MM.1S (cell line): Measurements from ENCODE around the gene HOXD11.

Experiments
- DNase-seq: peaks from one replicate; pipeline ENCODE4 v3.0.0-alpha.2; 2015
- H2AFZ ChIP-seq: fragments of 300-600 bp; sonication (generic); 2 replicates; pipeline ENCODE4 v1.6.0; 2016; ENCODE audit warnings: antibody characterized with exemption, low read length
- H3F3A ChIP-seq: fragments of 300-600 bp; sonication (generic); 2 replicates; pipeline ENCODE4 v1.6.1; 2016; ENCODE audit warnings: mild to moderate bottlenecking, antibody characterized with exemption, low read length, moderate library complexity, mixed read lengths; ENCODE audit not compliant: insufficient read depth
- H3K27ac ChIP-seq: fragments of 300-600 bp; sonication (generic); 2 replicates; pipeline ENCODE4 v1.5.1; 2016; ENCODE audit warnings: mild to moderate bottlenecking, low read length
- H3K27me3 ChIP-seq: fragments of 300-600 bp; sonication (generic); replicated peaks from 2 replicates; pipeline ENCODE4 v1.6.0; 2016; ENCODE audit warnings: low read length; ENCODE audit not compliant: insufficient read depth
- H3K36me3 ChIP-seq: fragments of 300-600 bp; sonication (generic); replicated peaks from 2 replicates; pipeline ENCODE4 v1.6.1; 2016; ENCODE audit warnings: mild to moderate bottlenecking, low read length, mixed read lengths; ENCODE audit not compliant: insufficient read depth
- H3K4me1 ChIP-seq: fragments of 300-600 bp; sonication (generic); 2 replicates; pipeline ENCODE4 v1.6.1; 2016; ENCODE audit warnings: low read length, mixed read lengths
- H3K4me2 ChIP-seq: fragments of 300-600 bp; sonication (generic); 2 replicates; pipeline ENCODE4 v1.6.0; 2016; ENCODE audit warnings: low read depth, low read length
- H3K4me3 ChIP-seq: fragments of 300-600 bp; sonication (generic); 2 replicates; pipeline ENCODE4 v1.5.1; 2016; ENCODE audit warnings: low read length, mixed read lengths
- H3K79me2 ChIP-seq: fragments of 300-600 bp; sonication (generic); 2 replicates; pipeline ENCODE4 v1.6.1; 2016; ENCODE audit warnings: mixed run types, low read length, mixed read lengths
- H3K9ac ChIP-seq: fragments of 300-600 bp; sonication (generic); 2 replicates; pipeline ENCODE4 v1.6.1; 2016; ENCODE audit warnings: low read length, mixed read lengths
- H3K9me2 ChIP-seq: fragments of 300-600 bp; sonication (generic); replicated peaks from 2 replicates; pipeline ENCODE4 v1.6.1; 2016; ENCODE audit warnings: mild to moderate bottlenecking, low read length, mixed read lengths; ENCODE audit not compliant: insufficient read depth
- H3K9me3 ChIP-seq: fragments of 300-600 bp; sonication (generic); replicated peaks from 2 replicates; pipeline ENCODE4 v1.6.1; 2016; ENCODE audit warnings: mild to moderate bottlenecking, low read length, mixed read lengths; ENCODE audit not compliant: insufficient read depth
- H4K20me1 ChIP-seq: fragments of 300-600 bp; sonication (generic); 2 replicates; pipeline ENCODE4 v1.6.1; 2016; ENCODE audit warnings: mild to moderate bottlenecking, low read length, moderate library complexity, mixed read lengths; ENCODE audit not compliant: insufficient read depth
- EZH2 ChIP-seq: fragments of 300-600 bp; sonication (generic); optimal IDR thresholded peaks from 2 replicates; pipeline ENCODE3; 2017; ENCODE audit warnings: low read depth, mild to moderate bottlenecking, antibody characterized with exemption, low read length, mixed read lengths
- EZH2phosphoT487 ChIP-seq: fragments of 300-600 bp; sonication (generic); IDR thresholded peaks from 2 replicates; pipeline ENCODE4 v1.6.1; 2018; ENCODE audit warnings: antibody characterized with exemption, low read length
- TF ChIP-seq, protein P1 (sequence below): fragments of 300-600 bp; sonication (generic); IDR thresholded peaks from 2 replicates; pipeline ENCODE4 v1.5.1; 2016; ENCODE audit warnings: antibody characterized with exemption, low read length, mixed read lengths

HOXD11 gene

DNA sequence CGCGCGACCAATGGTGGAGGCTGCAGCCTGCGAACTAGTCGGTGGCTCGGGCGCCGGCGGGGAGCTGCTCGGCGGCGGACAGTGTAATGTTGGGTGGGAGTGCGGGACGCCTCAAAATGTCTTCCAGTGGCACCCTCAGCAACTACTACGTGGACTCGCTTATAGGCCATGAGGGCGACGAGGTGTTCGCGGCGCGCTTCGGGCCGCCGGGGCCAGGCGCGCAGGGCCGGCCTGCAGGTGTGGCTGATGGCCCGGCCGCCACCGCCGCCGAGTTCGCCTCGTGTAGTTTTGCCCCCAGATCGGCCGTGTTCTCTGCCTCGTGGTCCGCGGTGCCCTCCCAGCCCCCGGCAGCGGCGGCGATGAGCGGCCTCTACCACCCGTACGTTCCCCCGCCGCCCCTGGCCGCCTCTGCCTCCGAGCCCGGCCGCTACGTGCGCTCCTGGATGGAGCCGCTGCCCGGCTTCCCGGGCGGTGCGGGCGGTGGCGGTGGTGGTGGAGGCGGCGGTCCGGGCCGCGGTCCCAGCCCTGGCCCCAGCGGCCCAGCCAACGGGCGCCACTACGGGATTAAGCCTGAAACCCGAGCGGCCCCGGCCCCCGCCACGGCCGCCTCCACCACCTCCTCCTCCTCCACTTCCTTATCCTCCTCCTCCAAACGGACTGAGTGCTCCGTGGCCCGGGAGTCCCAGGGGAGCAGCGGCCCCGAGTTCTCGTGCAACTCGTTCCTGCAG, 15.8 kb downstream of the HOXD11 start, which contains the start of gene HOXD9:
Gene HOXD9, plus strand, starts transcription at position 37 of the 728 bp plus-strand sequence. Its CDS starts 50 bp downstream, at position 87.
- Histone ChIP-seq H4K20me1 (no peaks in the 10 kb centered on the region), H3K27me3 (peaks cover 29% of the 10 kb centered on the region)
- TF ChIP-seq EZH2 (no peak), EZH2phosphoT487 (no peak)
- TF ChIP-seq, protein P1, sequence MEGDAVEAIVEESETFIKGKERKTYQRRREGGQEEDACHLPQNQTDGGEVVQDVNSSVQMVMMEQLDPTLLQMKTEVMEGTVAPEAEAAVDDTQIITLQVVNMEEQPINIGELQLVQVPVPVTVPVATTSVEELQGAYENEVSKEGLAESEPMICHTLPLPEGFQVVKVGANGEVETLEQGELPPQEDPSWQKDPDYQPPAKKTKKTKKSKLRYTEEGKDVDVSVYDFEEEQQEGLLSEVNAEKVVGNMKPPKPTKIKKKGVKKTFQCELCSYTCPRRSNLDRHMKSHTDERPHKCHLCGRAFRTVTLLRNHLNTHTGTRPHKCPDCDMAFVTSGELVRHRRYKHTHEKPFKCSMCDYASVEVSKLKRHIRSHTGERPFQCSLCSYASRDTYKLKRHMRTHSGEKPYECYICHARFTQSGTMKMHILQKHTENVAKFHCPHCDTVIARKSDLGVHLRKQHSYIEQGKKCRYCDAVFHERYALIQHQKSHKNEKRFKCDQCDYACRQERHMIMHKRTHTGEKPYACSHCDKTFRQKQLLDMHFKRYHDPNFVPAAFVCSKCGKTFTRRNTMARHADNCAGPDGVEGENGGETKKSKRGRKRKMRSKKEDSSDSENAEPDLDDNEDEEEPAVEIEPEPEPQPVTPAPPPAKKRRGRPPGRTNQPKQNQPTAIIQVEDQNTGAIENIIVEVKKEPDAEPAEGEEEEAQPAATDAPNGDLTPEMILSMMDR = no peak

DNA sequence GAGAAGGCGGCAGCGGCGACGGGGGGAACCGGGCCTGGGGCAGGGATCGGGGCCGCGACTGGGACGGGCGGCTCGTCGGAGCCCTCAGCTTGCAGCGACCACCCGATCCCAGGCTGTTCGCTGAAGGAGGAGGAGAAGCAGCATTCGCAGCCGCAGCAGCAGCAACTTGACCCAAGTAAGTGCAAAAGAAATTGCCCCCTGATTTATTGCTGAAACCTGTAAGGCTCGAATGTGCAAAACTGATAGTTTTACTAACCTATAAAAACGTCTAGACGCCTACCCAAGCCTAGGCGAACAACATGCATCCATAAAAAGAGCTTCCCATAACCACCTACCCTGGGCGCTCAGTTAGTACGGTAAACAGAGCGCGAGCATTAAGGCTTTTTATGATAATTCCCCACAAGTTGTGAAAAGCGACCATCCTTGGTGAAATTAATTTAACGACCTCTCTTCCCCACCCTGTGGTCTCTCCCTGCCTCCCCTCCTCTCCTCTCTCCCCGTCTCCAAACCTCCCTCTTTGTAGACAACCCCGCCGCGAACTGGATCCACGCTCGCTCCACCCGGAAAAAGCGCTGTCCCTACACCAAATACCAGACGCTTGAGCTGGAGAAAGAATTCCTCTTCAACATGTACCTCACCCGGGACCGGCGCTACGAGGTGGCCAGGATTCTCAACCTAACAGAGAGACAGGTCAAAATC, 16.5 kb downstream of the HOXD11 start:
- TF ChIP-seq, protein P1 = no peak
- no peak for TF ChIP-seq EZH2phosphoT487
- no peak for TF ChIP-seq EZH2
- Histone ChIP-seq H2AFZ (no peak overlapping the region), H3K4me3 (no peak overlapping the region), H3K4me1 (no peaks in the 10 kb centered on the region), H3K9me3 (no peaks in the 10 kb centered on the region), H3K9me2 (no peaks in the 10 kb centered on the region), H3K27me3 (peaks cover 34% of the 10 kb centered on the region), H3F3A (no peaks in the 10 kb centered on the region), H3K36me3 (no peaks in the 10 kb centered on the region), H3K27ac (no peak overlapping the region), H3K9ac (no peak overlapping the region), H4K20me1 (no peaks in the 10 kb centered on the region), H3K79me2 (no peaks in the 10 kb centered on the region), H3K4me2 (no peak overlapping the region)
- no peak for DNase-seq

More for the DNA sequence above, 15.8 kb downstream of the HOXD11 start, which contains the start of gene HOXD9:
- no peak within 1 kb of the TSS for H3K27ac ChIP-seq
- H3K36me3 ChIP-seq = no peaks in the 10 kb centered on the region
- no peaks in the 10 kb centered on the region for H3F3A ChIP-seq
- H3K9me3 ChIP-seq = no peaks in the 10 kb centered on the region
- DNase-seq = no peak
- no peak within 1 kb of the TSS for H3K4me3 ChIP-seq
- H2AFZ ChIP-seq = no peak within 1 kb of the TSS
- H3K4me1 ChIP-seq = no peaks in the 10 kb centered on the region
- H3K9ac ChIP-seq = no peak within 1 kb of the TSS
- H3K79me2 ChIP-seq = no peaks in the 10 kb centered on the region
- H3K9me2 ChIP-seq = no peaks in the 10 kb centered on the region
- no peak within 1 kb of the TSS for H3K4me2 ChIP-seq

DNA sequence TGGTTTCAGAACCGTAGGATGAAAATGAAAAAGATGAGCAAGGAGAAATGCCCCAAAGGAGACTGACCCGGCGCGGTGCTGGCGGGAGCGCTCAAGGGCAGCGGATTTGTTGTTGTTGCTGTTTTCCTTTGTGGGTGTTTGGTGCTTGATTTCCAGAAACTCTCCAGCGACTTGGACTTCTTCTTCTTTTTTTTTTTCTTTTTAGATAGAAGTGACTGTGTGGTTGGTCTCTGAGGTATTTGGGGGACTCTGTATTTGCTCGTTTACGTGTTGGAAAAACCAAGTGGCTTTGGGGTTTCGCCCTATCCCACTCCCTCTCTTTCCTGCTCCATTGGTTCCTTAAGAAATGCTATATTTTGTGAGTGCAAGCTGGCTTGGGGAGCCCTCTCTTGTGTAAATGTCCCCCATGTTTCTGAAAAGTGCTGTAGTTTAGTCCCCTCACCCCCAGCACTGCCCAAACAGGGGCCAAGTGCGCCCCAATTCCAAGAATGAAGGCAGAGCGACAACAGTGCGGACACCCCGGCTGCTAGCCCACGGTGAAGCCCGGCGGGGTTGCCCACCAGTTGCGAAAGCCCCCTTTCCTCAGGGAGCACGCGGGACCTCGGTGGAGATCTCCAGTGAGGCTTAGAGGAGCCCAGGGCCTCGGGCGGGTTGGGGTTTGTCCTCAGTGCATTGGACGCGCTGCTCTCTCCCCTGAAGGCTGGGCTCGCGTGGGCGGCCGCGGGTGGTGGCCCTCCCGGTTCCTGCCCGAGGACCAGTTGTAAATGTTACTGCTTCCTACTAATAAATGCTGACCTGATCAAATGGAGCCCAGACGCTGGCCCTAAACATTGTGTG, 17.2 kb downstream of the HOXD11 start:
- TF ChIP-seq EZH2phosphoT487 = no peak
- TF ChIP-seq, protein P1 = no peak
- TF ChIP-seq EZH2 = no peak
- no peaks in the 10 kb centered on the region for H3K36me3 ChIP-seq
- no peaks in the 10 kb centered on the region for H4K20me1 ChIP-seq
- H3K9me2 ChIP-seq = no peaks in the 10 kb centered on the region
- H2AFZ ChIP-seq = no peak overlapping the region
- H3K27ac ChIP-seq = no peak overlapping the region
- peaks cover 34% of the 10 kb centered on the region for H3K27me3 ChIP-seq
- H3K4me2 ChIP-seq = no peak overlapping the region
- no peaks in the 10 kb centered on the region for H3K4me1 ChIP-seq
- no peak overlapping the region for H3K4me3 ChIP-seq
- no peaks in the 10 kb centered on the region for H3F3A ChIP-seq
- H3K9me3 ChIP-seq = no peaks in the 10 kb centered on the region
- H3K79me2 ChIP-seq = no peaks in the 10 kb centered on the region
- no peak for DNase-seq
- H3K9ac ChIP-seq = no peak overlapping the region
